ENCODE data around the gene HBEGF.

The HBEGF gene

GRCh38 chr5:140339636-140340035 is 6.8 kb downstream of the HBEGF start:
- Mint-ChIP-seq H3K27me3 (ENCODE audit: low read depth, poor library complexity) (peaks cover 25% of the 10 kb centered on the region), H3K36me3 (ENCODE audit: low read depth) (no peaks in the 10 kb centered on the region), H3K4me1 (peaks cover 22% of the 10 kb centered on the region), H3K4me3 (no peak overlapping the region), H3K9me3 (no peaks in the 10 kb centered on the region), H3K27ac (no peak overlapping the region)
- TF ChIP-seq CTCF (IDR thresholded peaks at IDR 0.05): no peak
- no peak for DNase-seq

GRCh38 chr5:140338908-140339307 is 7.5 kb downstream of the HBEGF start:
- Mint-ChIP-seq H3K9me3 (no peaks in the 10 kb centered on the region), H3K4me3 (no peak overlapping the region), H3K27me3 (ENCODE audit: low read depth, poor library complexity) (peaks cover 22% of the 10 kb centered on the region), H3K4me1 (peaks cover 22% of the 10 kb centered on the region), H3K27ac (no peak overlapping the region), H3K36me3 (ENCODE audit: low read depth) (no peaks in the 10 kb centered on the region)
- DNase-seq: no peak
- no peak for TF ChIP-seq CTCF (IDR thresholded peaks at IDR 0.05)

GRCh38 chr5:140338336-140338735 is 8.1 kb downstream of the HBEGF start:
- no peak for TF ChIP-seq CTCF (IDR thresholded peaks at IDR 0.05)
- Mint-ChIP-seq H3K36me3 (ENCODE audit: low read depth) (no peaks in the 10 kb centered on the region), H3K4me1 (peaks cover 22% of the 10 kb centered on the region), H3K27ac (no peak overlapping the region), H3K4me3 (no peak overlapping the region), H3K9me3 (no peaks in the 10 kb centered on the region), H3K27me3 (ENCODE audit: low read depth, poor library complexity) (peaks cover 18% of the 10 kb centered on the region)
- DNase-seq: no peak

GRCh38 chr5:140337880-140338279 is 8.5 kb downstream of the HBEGF start:
- Mint-ChIP-seq H3K4me3 (no peak overlapping the region), H3K9me3 (no peaks in the 10 kb centered on the region), H3K27me3 (ENCODE audit: low read depth, poor library complexity) (peaks cover 18% of the 10 kb centered on the region), H3K4me1 (peaks cover 22% of the 10 kb centered on the region), H3K36me3 (ENCODE audit: low read depth) (no peaks in the 10 kb centered on the region), H3K27ac (no peak overlapping the region)
- TF ChIP-seq CTCF (IDR thresholded peaks at IDR 0.05): no peak
- no peak for DNase-seq

GRCh38 chr5:140336388-140336787 is 10.0 kb downstream of the HBEGF start:
- H3K4me3 Mint-ChIP-seq: peak overlapping the region; percentile 10
- H3K9me3 Mint-ChIP-seq: no peaks in the 10 kb centered on the region
- H3K4me1 Mint-ChIP-seq: peaks cover 18% of the 10 kb centered on the region
- H3K27me3 Mint-ChIP-seq (ENCODE audit: low read depth, poor library complexity): peaks cover 11% of the 10 kb centered on the region
- peak overlapping the region; percentile 91 for H3K27ac Mint-ChIP-seq
- no peak for DNase-seq
- no peak for TF ChIP-seq CTCF (IDR thresholded peaks at IDR 0.05)
- no peaks in the 10 kb centered on the region for H3K36me3 Mint-ChIP-seq (ENCODE audit: low read depth)

GRCh38 chr5:140331638-140332037 is 14.8 kb downstream of the HBEGF start:
- H3K27ac Mint-ChIP-seq: no peak overlapping the region
- H3K9me3 Mint-ChIP-seq: no peaks in the 10 kb centered on the region
- no peaks in the 10 kb centered on the region for H3K36me3 Mint-ChIP-seq (ENCODE audit: low read depth)
- peaks cover 47% of the 10 kb centered on the region for H3K4me1 Mint-ChIP-seq
- no peak overlapping the region for H3K4me3 Mint-ChIP-seq
- peaks cover 8% of the 10 kb centered on the region for H3K27me3 Mint-ChIP-seq (ENCODE audit: low read depth, poor library complexity)
- TF ChIP-seq CTCF (IDR thresholded peaks at IDR 0.05): no peak
- DNase-seq: no peak

All from nephron progenitor cell (in vitro differentiated cells).